ENCODE measurements around the gene RAX2. TPM values are rescaled to one million over a fixed set of nuclear protein-coding genes. Genes with fewer than 3 reads are reported as not detected.

Gene RAX2
- polyA plus RNA-seq, 1 experiment: not detected

- CTCF ChIA-PET: no interaction called here
- no peak for TF ChIP-seq CTCF (IDR thresholded peaks at IDR 0.05; ENCODE audit: insufficient read depth, low read depth, low read length)
- Histone ChIP-seq H3K4me3 (ENCODE audit: low read depth, low read length) (no peak overlapping the region), H3K36me3 (ENCODE audit: control insufficient read depth, insufficient read depth, low read length) (no peaks in the 10 kb centered on the region), H3K27me3 (ENCODE audit: control insufficient read depth, insufficient read depth, low read length) (peaks cover 20% of the 10 kb centered on the region)
- DNase-seq (ENCODE audit: low read depth): no peak
- POLR2A ChIA-PET: no interaction called here
These were observed 48.1 kb downstream of the RAX2 start for GRCh38 chr19:3723883-3724282.

GRCh38 chr19:3723110-3723488, 48.9 kb downstream of the RAX2 start:
- no peak for TF ChIP-seq CTCF (IDR thresholded peaks at IDR 0.05; ENCODE audit: insufficient read depth, low read depth, low read length)
- Histone ChIP-seq H3K4me3 (ENCODE audit: low read depth, low read length) (no peak overlapping the region), H3K36me3 (ENCODE audit: control insufficient read depth, insufficient read depth, low read length) (no peaks in the 10 kb centered on the region), H3K27me3 (ENCODE audit: control insufficient read depth, insufficient read depth, low read length) (peaks cover 20% of the 10 kb centered on the region)
- CTCF ChIA-PET: no interaction called here
- no peak for DNase-seq (ENCODE audit: low read depth)
- POLR2A ChIA-PET: no interaction called here

- ChIA-PET POLR2A (no interaction called here), CTCF (no interaction called here)
- H3K36me3 ChIP-seq (ENCODE audit: control insufficient read depth, insufficient read depth, low read length): no peaks in the 10 kb centered on the region
- no peak overlapping the region for H3K4me3 ChIP-seq (ENCODE audit: low read depth, low read length)
- no peak for TF ChIP-seq CTCF (IDR thresholded peaks at IDR 0.05; ENCODE audit: insufficient read depth, low read depth, low read length)
- H3K27me3 ChIP-seq (ENCODE audit: control insufficient read depth, insufficient read depth, low read length): peaks cover 20% of the 10 kb centered on the region
- DNase-seq (ENCODE audit: low read depth): no peak
These were observed 49.5 kb downstream of the RAX2 start for GRCh38 chr19:3722443-3723109.

- no peak overlapping the region for H3K4me3 ChIP-seq (ENCODE audit: low read depth, low read length)
- no peak for TF ChIP-seq CTCF (IDR thresholded peaks at IDR 0.05; ENCODE audit: insufficient read depth, low read depth, low read length)
- CTCF ChIA-PET: interaction anchor here (1.6 kb wide), 1 partner anchor 177 kb away, joined by 6 read pairs; no protein-coding TSS in a partner anchor
These were observed 50.1 kb downstream of the RAX2 start for GRCh38 chr19:3721887-3722442.

GRCh38 chr19:3721131-3721886, 50.7 kb downstream of the RAX2 start:
- no peak for DNase-seq (ENCODE audit: low read depth)
- no peak for TF ChIP-seq CTCF (IDR thresholded peaks at IDR 0.05; ENCODE audit: insufficient read depth, low read depth, low read length)
- ChIA-PET CTCF (interaction anchor here (0.8 to 3.9 kb wide), 3 partner anchors 14 to 247 kb away, joined by 3 to 21 read pairs (median 6); partner anchors contain the start of gene TJP3), POLR2A (no interaction called here)
- no peaks in the 10 kb centered on the region for H3K36me3 ChIP-seq (ENCODE audit: control insufficient read depth, insufficient read depth, low read length)
- H3K27me3 ChIP-seq (ENCODE audit: control insufficient read depth, insufficient read depth, low read length): peaks cover 20% of the 10 kb centered on the region
- H3K4me3 ChIP-seq (ENCODE audit: low read depth, low read length): no peak overlapping the region

More at GRCh38 chr19:3721887-3722442, 50.1 kb downstream of the RAX2 start:
- Histone ChIP-seq H3K27me3 (ENCODE audit: control insufficient read depth, insufficient read depth, low read length) (peaks cover 20% of the 10 kb centered on the region), H3K36me3 (ENCODE audit: control insufficient read depth, insufficient read depth, low read length) (no peaks in the 10 kb centered on the region)
- POLR2A ChIA-PET: no interaction called here
- DNase-seq (ENCODE audit: low read depth): no peak
